Activated T-helper 1 cell treated with anti-CD3 and anti-CD28 coated beads, Interleukin-12 subunit alpha, Interleukin-12 subunit beta, Interleukin-2, Interleukin-4 antibody, amounts not matched to agents 30 ng/mL and 10 ng/mL and 1 ng/mL, durations not matched to agents 14 hours and 24 hours and 36 hours (primary cell): ENCODE results near the gene RHO. TPM values are rescaled to one million over a fixed set of nuclear protein-coding genes. Genes with fewer than 3 reads are reported as not detected.

Source experiments
- DNase-seq: peaks from one replicate; pipeline ENCODE4 v3.0.0; 2021; ENCODE audit warnings: low spot score
- H3K27ac Mint-ChIP-seq: one replicate; pipeline ENCODE4 v1.8.0; 2021; ENCODE audit warnings: mild to moderate bottlenecking, mixed read lengths
- H3K27me3 Mint-ChIP-seq: one replicate; pipeline ENCODE4 v1.8.0; 2022; ENCODE audit warnings: mild to moderate bottlenecking, moderate library complexity, mixed read lengths; ENCODE audit not compliant: insufficient read depth
- H3K36me3 Mint-ChIP-seq: one replicate; pipeline ENCODE4 v1.8.0; 2021; ENCODE audit warnings: low read depth, mixed read lengths
- H3K4me1 Mint-ChIP-seq: one replicate; pipeline ENCODE4 v1.8.0; 2021; ENCODE audit warnings: low read depth, mixed read lengths
- H3K4me3 Mint-ChIP-seq: one replicate; pipeline ENCODE4 v1.8.0; 2021; ENCODE audit warnings: mild to moderate bottlenecking, moderate library complexity, mixed read lengths
- H3K9me3 Mint-ChIP-seq: one replicate; pipeline ENCODE4 v1.8.0; 2021; ENCODE audit warnings: mixed read lengths
- intact Hi-C: fragments of 100-400 bp; cut with micrococcal nuclease; formaldehyde crosslinking; loops from one replicate; pipeline ENCODE4 v1.15.1; 2024
- total RNA-seq: library from RNA; stranded (reverse); gene quantifications from 2 replicates; pipeline ENCODE4 v1.2.3, GENCODE V29; 2022

RHO gene
- total RNA-seq, 1 donor from 2014 or later = not detected

- Mint-ChIP-seq H3K27me3 (no peaks in the 10 kb centered on the region), H3K4me1 (no peaks in the 10 kb centered on the region), H3K27ac (no peak overlapping the region), H3K36me3 (no peaks in the 10 kb centered on the region), H3K4me3 (no peak overlapping the region), H3K9me3 (no peaks in the 10 kb centered on the region)
- no peak for DNase-seq
- intact Hi-C loops = no loop called here
These were observed 1.9 kb downstream of the RHO start for GRCh38 chr3:129530251-129530791.

- Mint-ChIP-seq H3K27ac (no peak overlapping the region), H3K4me1 (no peaks in the 10 kb centered on the region), H3K27me3 (no peaks in the 10 kb centered on the region), H3K4me3 (no peak overlapping the region), H3K9me3 (no peaks in the 10 kb centered on the region), H3K36me3 (no peaks in the 10 kb centered on the region)
- intact Hi-C loops = no loop called here
- no peak for DNase-seq
These were observed 2.4 kb downstream of the RHO start for GRCh38 chr3:129530821-129531220.

GRCh38 chr3:129531699-129532098 is 3.3 kb downstream of the RHO start:
- no peak overlapping the region for H3K27ac Mint-ChIP-seq
- H3K4me1 Mint-ChIP-seq = no peaks in the 10 kb centered on the region
- no peaks in the 10 kb centered on the region for H3K27me3 Mint-ChIP-seq
- intact Hi-C loops = no loop called here
- H3K36me3 Mint-ChIP-seq = no peaks in the 10 kb centered on the region
- no peaks in the 10 kb centered on the region for H3K9me3 Mint-ChIP-seq
- no peak overlapping the region for H3K4me3 Mint-ChIP-seq
- no peak for DNase-seq

GRCh38 chr3:129532261-129532660 is 3.8 kb downstream of the RHO start:
- Mint-ChIP-seq H3K27me3 (peaks cover 3% of the 10 kb centered on the region), H3K27ac (no peak overlapping the region), H3K4me1 (no peaks in the 10 kb centered on the region), H3K9me3 (no peaks in the 10 kb centered on the region), H3K4me3 (no peak overlapping the region), H3K36me3 (no peaks in the 10 kb centered on the region)
- no peak for DNase-seq
- intact Hi-C loops = no loop called here

GRCh38 chr3:129533406-129533805 is 5.0 kb downstream of the RHO start:
- H3K9me3 Mint-ChIP-seq = no peaks in the 10 kb centered on the region
- no peaks in the 10 kb centered on the region for H3K36me3 Mint-ChIP-seq
- H3K27me3 Mint-ChIP-seq = peaks cover 4% of the 10 kb centered on the region
- H3K27ac Mint-ChIP-seq = no peak overlapping the region
- no peaks in the 10 kb centered on the region for H3K4me1 Mint-ChIP-seq
- DNase-seq = no peak
- H3K4me3 Mint-ChIP-seq = no peak overlapping the region
- intact Hi-C loops = no loop called here

GRCh38 chr3:129534428-129535027 is 6.1 kb downstream of the RHO start:
- no peaks in the 10 kb centered on the region for H3K36me3 Mint-ChIP-seq
- no peaks in the 10 kb centered on the region for H3K4me1 Mint-ChIP-seq
- intact Hi-C loops = no loop called here
- no peak overlapping the region for H3K27ac Mint-ChIP-seq
- H3K27me3 Mint-ChIP-seq = peaks cover 7% of the 10 kb centered on the region
- no peak for DNase-seq
- no peak overlapping the region for H3K4me3 Mint-ChIP-seq
- no peaks in the 10 kb centered on the region for H3K9me3 Mint-ChIP-seq

GRCh38 chr3:129535075-129535474 is 6.6 kb downstream of the RHO start:
- Mint-ChIP-seq H3K4me1 (no peaks in the 10 kb centered on the region), H3K36me3 (no peaks in the 10 kb centered on the region), H3K9me3 (no peaks in the 10 kb centered on the region), H3K4me3 (no peak overlapping the region), H3K27me3 (peaks cover 7% of the 10 kb centered on the region), H3K27ac (no peak overlapping the region)
- intact Hi-C loops = no loop called here
- no peak for DNase-seq

- no peaks in the 10 kb centered on the region for H3K9me3 Mint-ChIP-seq
- no peak overlapping the region for H3K4me3 Mint-ChIP-seq
- no peaks in the 10 kb centered on the region for H3K36me3 Mint-ChIP-seq
- no peaks in the 10 kb centered on the region for H3K4me1 Mint-ChIP-seq
- H3K27me3 Mint-ChIP-seq = peaks cover 7% of the 10 kb centered on the region
- intact Hi-C loops = no loop called here
- no peak for DNase-seq
- H3K27ac Mint-ChIP-seq = no peak overlapping the region
These were observed 7.9 kb downstream of the RHO start for GRCh38 chr3:129536374-129536667.

GRCh38 chr3:129536804-129537203 is 8.4 kb downstream of the RHO start:
- no peaks in the 10 kb centered on the region for H3K9me3 Mint-ChIP-seq

GRCh38 chr3:129539206-129539605 is 10.8 kb downstream of the RHO start:
- Mint-ChIP-seq H3K27ac (no peak overlapping the region), H3K4me1 (no peaks in the 10 kb centered on the region)

More at GRCh38 chr3:129536804-129537203, 8.4 kb downstream of the RHO start:
- Mint-ChIP-seq H3K4me1 (no peaks in the 10 kb centered on the region), H3K27me3 (peaks cover 7% of the 10 kb centered on the region), H3K36me3 (no peaks in the 10 kb centered on the region), H3K4me3 (no peak overlapping the region), H3K27ac (no peak overlapping the region)
- no peak for DNase-seq
- intact Hi-C loops = no loop called here

GRCh38 chr3:129540776-129541516 is 12.5 kb downstream of the RHO start:
- Mint-ChIP-seq H3K27me3 (peaks cover 7% of the 10 kb centered on the region), H3K9me3 (no peaks in the 10 kb centered on the region), H3K4me1 (no peaks in the 10 kb centered on the region), H3K27ac (no peak overlapping the region), H3K36me3 (no peaks in the 10 kb centered on the region), H3K4me3 (no peak overlapping the region)
- no peak for DNase-seq
- intact Hi-C loops = no loop called here

More at GRCh38 chr3:129539206-129539605, 10.8 kb downstream of the RHO start:
- H3K4me3 Mint-ChIP-seq = no peak overlapping the region
- DNase-seq = no peak
- intact Hi-C loops = no loop called here
- H3K36me3 Mint-ChIP-seq = no peaks in the 10 kb centered on the region
- H3K27me3 Mint-ChIP-seq = peaks cover 7% of the 10 kb centered on the region
- no peaks in the 10 kb centered on the region for H3K9me3 Mint-ChIP-seq

- Mint-ChIP-seq H3K36me3 (no peaks in the 10 kb centered on the region), H3K4me3 (no peak overlapping the region), H3K27ac (no peak overlapping the region), H3K4me1 (no peaks in the 10 kb centered on the region), H3K9me3 (no peaks in the 10 kb centered on the region), H3K27me3 (peaks cover 3% of the 10 kb centered on the region)
- intact Hi-C loops = no loop called here
- no peak for DNase-seq
These were observed 14.3 kb downstream of the RHO start for GRCh38 chr3:129542747-129543146.

- H3K27ac Mint-ChIP-seq = no peak within 1 kb of the TSS
- no peaks in the 10 kb centered on the region for H3K36me3 Mint-ChIP-seq
- no peak for DNase-seq
- H3K4me1 Mint-ChIP-seq = no peaks in the 10 kb centered on the region
- H3K27me3 Mint-ChIP-seq = peaks cover 3% of the 10 kb centered on the region
- intact Hi-C loops = no loop called here
- no peaks in the 10 kb centered on the region for H3K9me3 Mint-ChIP-seq
- no peak within 1 kb of the TSS for H3K4me3 Mint-ChIP-seq
These were observed 14.8 kb downstream of the RHO start, which contains the start of gene H1-8 for GRCh38 chr3:129543156-129543790. Gene H1-8, plus strand, starts transcription at chr3:129543175. Its CDS starts 44 bp downstream, at chr3:129543219.
